ENCODE measurements around the gene KCTD1. TPM values are rescaled to one million over a fixed set of nuclear protein-coding genes. Genes with fewer than 3 reads are reported as not detected.

The KCTD1 gene
- total RNA-seq, 1 donor from 2014 or later, result 27.8 TPM

GRCh38 chr18:26471826-26472225, 76.5 kb downstream of the KCTD1 start:
- no peak for TF ChIP-seq CTCF (conservative IDR thresholded peaks at IDR 0.05)
- H3K27me3 Mint-ChIP-seq (ENCODE audit: low read depth), result no peaks in the 10 kb centered on the region
- no peaks in the 10 kb centered on the region for H3K9me3 Mint-ChIP-seq
- H3K4me1 Mint-ChIP-seq, result no peaks in the 10 kb centered on the region
- DNase-seq (ENCODE audit: low read depth, low spot score), result no peak
- peaks cover 11% of the 10 kb centered on the region for H3K36me3 Mint-ChIP-seq (ENCODE audit: low read depth)
- no peak overlapping the region for H3K4me3 Mint-ChIP-seq
- H3K27ac Mint-ChIP-seq (ENCODE audit: unreplicated experiment), result peak overlapping the region; percentile 21

GRCh38 chr18:26471027-26471426, 77.3 kb downstream of the KCTD1 start:
- H3K36me3 Mint-ChIP-seq (ENCODE audit: low read depth), result peaks cover 10% of the 10 kb centered on the region

GRCh38 chr18:26470011-26470637, 78.2 kb downstream of the KCTD1 start:
- H3K27me3 Mint-ChIP-seq (ENCODE audit: low read depth), result no peaks in the 10 kb centered on the region
- peaks cover 7% of the 10 kb centered on the region for H3K36me3 Mint-ChIP-seq (ENCODE audit: low read depth)
- no peak for TF ChIP-seq CTCF (conservative IDR thresholded peaks at IDR 0.05)
- no peak for DNase-seq (ENCODE audit: low read depth, low spot score)
- no peak overlapping the region for H3K4me3 Mint-ChIP-seq
- H3K27ac Mint-ChIP-seq (ENCODE audit: unreplicated experiment), result no peak overlapping the region
- H3K4me1 Mint-ChIP-seq, result no peaks in the 10 kb centered on the region
- H3K9me3 Mint-ChIP-seq, result no peaks in the 10 kb centered on the region

More at GRCh38 chr18:26471027-26471426, 77.3 kb downstream of the KCTD1 start:
- Mint-ChIP-seq H3K9me3 (no peaks in the 10 kb centered on the region), H3K4me1 (no peaks in the 10 kb centered on the region), H3K4me3 (no peak overlapping the region), H3K27ac (ENCODE audit: unreplicated experiment) (peak overlapping the region; percentile 86), H3K27me3 (ENCODE audit: low read depth) (no peaks in the 10 kb centered on the region)
- no peak for DNase-seq (ENCODE audit: low read depth, low spot score)
- TF ChIP-seq CTCF (conservative IDR thresholded peaks at IDR 0.05), result no peak

- no peaks in the 10 kb centered on the region for H3K4me1 Mint-ChIP-seq
- peak; percentile 74 for TF ChIP-seq CTCF (conservative IDR thresholded peaks at IDR 0.05)
- H3K27ac Mint-ChIP-seq (ENCODE audit: unreplicated experiment), result no peak overlapping the region
- no peak overlapping the region for H3K4me3 Mint-ChIP-seq
- peak; percentile 29 for DNase-seq (ENCODE audit: low read depth, low spot score)
- peaks cover 11% of the 10 kb centered on the region for H3K36me3 Mint-ChIP-seq (ENCODE audit: low read depth)
- H3K9me3 Mint-ChIP-seq, result no peaks in the 10 kb centered on the region
- no peaks in the 10 kb centered on the region for H3K27me3 Mint-ChIP-seq (ENCODE audit: low read depth)
Observed at GRCh38 chr18:26468931-26469340, 79.4 kb downstream of the KCTD1 start.

- no peak for TF ChIP-seq CTCF (conservative IDR thresholded peaks at IDR 0.05)
- Mint-ChIP-seq H3K36me3 (ENCODE audit: low read depth) (peaks cover 7% of the 10 kb centered on the region), H3K27me3 (ENCODE audit: low read depth) (no peaks in the 10 kb centered on the region), H3K4me1 (peaks cover 8% of the 10 kb centered on the region), H3K27ac (ENCODE audit: unreplicated experiment) (no peak overlapping the region), H3K9me3 (no peaks in the 10 kb centered on the region), H3K4me3 (no peak overlapping the region)
- no peak for DNase-seq (ENCODE audit: low read depth, low spot score)
Observed at GRCh38 chr18:26466026-26466425, 82.3 kb downstream of the KCTD1 start.

Data from neural crest cell (in vitro differentiated cells).